Liver (tissue), 9 donors: ENCODE measurements around the gene TARBP1. TPM values are rescaled to one million over a fixed set of nuclear protein-coding genes. Genes with fewer than 3 reads are reported as not detected.

ENCODE experiments used
- DNase-seq: peaks from one replicate; pipeline ENCODE4 v3.0.0-alpha.2; 2017; ENCODE audit warnings: low spot score
- H3K27ac ChIP-seq, 2 donors: one replicate each; pipeline ENCODE4 v1.7.0; 2013; ENCODE audit warnings: inconsistent platforms in 2 of 2, low read length in 2 of 2, control low read depth in 1 of 2, low read depth in 1 of 2, mild to moderate bottlenecking in 1 of 2
- H3K27me3 ChIP-seq, 4 donors: one replicate each; pipeline versions ENCODE4 v1.6.1 to v1.7.0; 2013; ENCODE audit warnings: low read length in 3 of 4, inconsistent platforms in 1 of 4, mild to moderate bottlenecking in 1 of 4, moderate library complexity in 1 of 4; ENCODE audit not compliant: control insufficient read depth in 4 of 4, insufficient read depth in 4 of 4
- H3K36me3 ChIP-seq, 4 donors: one replicate each; pipeline versions ENCODE4 v1.6.1 to v1.7.0; 2013; ENCODE audit warnings: low read length in 3 of 4, mild to moderate bottlenecking in 3 of 4, low read depth in 1 of 4, moderate library complexity in 1 of 4; ENCODE audit not compliant: control insufficient read depth in 4 of 4, insufficient read depth in 3 of 4
- H3K4me1 ChIP-seq, 4 donors: one replicate each; pipeline versions ENCODE4 v1.6.1 to v1.7.0; 2013; ENCODE audit warnings: low read length in 3 of 4, mild to moderate bottlenecking in 3 of 4, moderate library complexity in 1 of 4; ENCODE audit not compliant: control insufficient read depth in 4 of 4, insufficient read depth in 4 of 4
- H3K4me3 ChIP-seq, 3 donors: one replicate each; pipeline versions ENCODE4 v1.6.1 to v1.7.0; 2013; ENCODE audit warnings: low read length in 3 of 3, control low read depth in 1 of 3, low read depth in 1 of 3, mild to moderate bottlenecking in 1 of 3
- H3K9ac ChIP-seq, 2 donors: one replicate each; pipeline ENCODE4 v1.7.0; 2013; ENCODE audit warnings: low read length in 2 of 2, mild to moderate bottlenecking in 2 of 2, moderate library complexity in 2 of 2, control low read depth in 1 of 2, low read depth in 1 of 2
- H3K9me3 ChIP-seq, 4 donors: one replicate each; pipeline versions ENCODE4 v1.6.1 to v1.7.0; 2013; ENCODE audit warnings: low read length in 3 of 4; ENCODE audit not compliant: control insufficient read depth in 4 of 4
- CTCF ChIP-seq: fragments of 150-350 bp; IDR thresholded peaks from 2 replicates; pipeline ENCODE4 v1.5.1; 2017; ENCODE audit warnings: improper control_type of control experiment, low read depth, low read length; ENCODE audit not compliant: missing input control
- EGR1 ChIP-seq, 2 donors: IDR thresholded peaks; 2 replicates each; pipeline ENCODE4 v1.6.1; 2016 to 2018; ENCODE audit warnings: antibody characterized with exemption in 2 of 2, low read depth in 2 of 2
- FOXA1 ChIP-seq: IDR thresholded peaks from 2 replicates; pipeline ENCODE4 v1.6.1; 2016; ENCODE audit warnings: antibody characterized with exemption
- FOXA2 ChIP-seq: IDR thresholded peaks from 2 replicates; pipeline ENCODE4 v1.6.1; 2016; ENCODE audit warnings: antibody characterized with exemption
- HNF4A ChIP-seq, 2 donors: conservative IDR thresholded peaks; 2 replicates each; pipeline ENCODE4 v1.6.1; 2016; ENCODE audit warnings: antibody characterized with exemption in 2 of 2, mild to moderate bottlenecking in 2 of 2
- HNF4G ChIP-seq: IDR thresholded peaks from 2 replicates; pipeline ENCODE4 v1.6.1; 2016; ENCODE audit warnings: antibody characterized with exemption
- JUND ChIP-seq, 2 donors: IDR thresholded peaks; 2 replicates each; pipeline ENCODE4 v1.6.1; 2016; ENCODE audit warnings: antibody characterized with exemption in 2 of 2
- NR2F2 ChIP-seq: IDR thresholded peaks from 2 replicates; pipeline ENCODE4 v1.6.1; 2016; ENCODE audit warnings: antibody characterized with exemption
- RAD21 ChIP-seq, 2 donors: IDR thresholded peaks; 2 replicates each; pipeline ENCODE4 v1.6.1; 2016; ENCODE audit warnings: antibody characterized with exemption in 2 of 2, mild to moderate bottlenecking in 2 of 2
- RXRA ChIP-seq, 2 donors: IDR thresholded peaks; 2 replicates each; pipeline ENCODE4 v1.6.1; 2017 to 2018; ENCODE audit warnings: antibody characterized with exemption in 2 of 2, mild to moderate bottlenecking in 1 of 2
- SP1 ChIP-seq: IDR thresholded peaks from 2 replicates; pipeline ENCODE4 v1.6.1; 2018; ENCODE audit warnings: antibody characterized with exemption, mild to moderate bottlenecking
- TAF1 ChIP-seq: conservative IDR thresholded peaks from 2 replicates; pipeline ENCODE4 v1.6.1; 2016; ENCODE audit warnings: antibody characterized with exemption, mild to moderate bottlenecking
- YY1 ChIP-seq: IDR thresholded peaks from 2 replicates; pipeline ENCODE4 v1.6.1; 2016; ENCODE audit warnings: antibody characterized with exemption, mild to moderate bottlenecking
- WGBS: extraction: QIAGEN DNeasy Blood & Tissue Kit; methylation state at CpG from one replicate; pipeline ENCODE4 v1.1.7; 2013; 5-methylcytosine and 5-hydroxymethylcytosine counted together
- polyA plus RNA-seq, 2 donors: library from polyadenylated mRNA; stranded (reverse) in 1 of 2; unstranded in 1 of 2; fragments of 200-250 nt in 1 of 2; fragments of >200 nt in 1 of 2; fragmentation: Nextera tagmentation in 1 of 2; extraction: Ambion mirVana in 1 of 2; gene quantifications; one replicate each; pipeline versions ENCODE4 v1.2.1 to v1.2.3, GENCODE V29; 2013 to 2015
- total RNA-seq, 2 donors: library from RNA; depleted of rRNA; stranded (reverse); fragments of >200 nt; gene quantifications; one replicate each; pipeline ENCODE4 v1.2.3, GENCODE V29; 2014
- TF ChIP-seq, protein P1 (sequence below): IDR thresholded peaks from 2 replicates; pipeline ENCODE4 v1.6.1; 2016; ENCODE audit warnings: antibody characterized with exemption
- TF ChIP-seq, protein P2 (sequence below): IDR thresholded peaks from 2 replicates; pipeline ENCODE4 v1.6.1; 2016; ENCODE audit warnings: antibody characterized with exemption
- TF ChIP-seq, protein P3 (sequence below): IDR thresholded peaks from 2 replicates; pipeline ENCODE4 v1.6.1; 2016; ENCODE audit warnings: antibody characterized with exemption
- TF ChIP-seq, protein P4 (sequence below): IDR thresholded peaks from 2 replicates; pipeline ENCODE4 v1.6.1; 2016; ENCODE audit warnings: antibody characterized with exemption, mild to moderate bottlenecking
- donor health status: healthy.
- donor health status: healthy.
- donor health status: healthy.
- donor health status: healthy.
- donor health status: healthy.

TARBP1 gene
- total and polyA plus RNA-seq, 4 donors = 4.1 to 17.6 (median 9.1) TPM

- TF ChIP-seq HNF4A (conservative IDR thresholded peaks at IDR 0.05) = no peak
Observed at GRCh38 chr1:234490793-234491479, 12.0 kb upstream of the TARBP1 start (continued).

GRCh38 chr1:234489698-234490077 is 10.7 kb upstream of the TARBP1 start:
- H3K36me3 ChIP-seq = no peaks in the 10 kb centered on the region
- TF ChIP-seq YY1 (no peak), HNF4A (conservative IDR thresholded peaks at IDR 0.05) (no peak), JUND (IDR thresholded peaks at IDR 0.05) (no peak), RXRA (IDR thresholded peaks at IDR 0.05) (no peak), TAF1 (no peak), HNF4G (no peak), FOXA1 (no peak), EGR1 (IDR thresholded peaks at IDR 0.05; ENCODE audit: low read depth in 2 of 2) (no peak)
- TF ChIP-seq, protein P1, sequence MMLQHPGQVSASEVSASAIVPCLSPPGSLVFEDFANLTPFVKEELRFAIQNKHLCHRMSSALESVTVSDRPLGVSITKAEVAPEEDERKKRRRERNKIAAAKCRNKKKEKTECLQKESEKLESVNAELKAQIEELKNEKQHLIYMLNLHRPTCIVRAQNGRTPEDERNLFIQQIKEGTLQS = no peak
- TF ChIP-seq, protein P2, sequence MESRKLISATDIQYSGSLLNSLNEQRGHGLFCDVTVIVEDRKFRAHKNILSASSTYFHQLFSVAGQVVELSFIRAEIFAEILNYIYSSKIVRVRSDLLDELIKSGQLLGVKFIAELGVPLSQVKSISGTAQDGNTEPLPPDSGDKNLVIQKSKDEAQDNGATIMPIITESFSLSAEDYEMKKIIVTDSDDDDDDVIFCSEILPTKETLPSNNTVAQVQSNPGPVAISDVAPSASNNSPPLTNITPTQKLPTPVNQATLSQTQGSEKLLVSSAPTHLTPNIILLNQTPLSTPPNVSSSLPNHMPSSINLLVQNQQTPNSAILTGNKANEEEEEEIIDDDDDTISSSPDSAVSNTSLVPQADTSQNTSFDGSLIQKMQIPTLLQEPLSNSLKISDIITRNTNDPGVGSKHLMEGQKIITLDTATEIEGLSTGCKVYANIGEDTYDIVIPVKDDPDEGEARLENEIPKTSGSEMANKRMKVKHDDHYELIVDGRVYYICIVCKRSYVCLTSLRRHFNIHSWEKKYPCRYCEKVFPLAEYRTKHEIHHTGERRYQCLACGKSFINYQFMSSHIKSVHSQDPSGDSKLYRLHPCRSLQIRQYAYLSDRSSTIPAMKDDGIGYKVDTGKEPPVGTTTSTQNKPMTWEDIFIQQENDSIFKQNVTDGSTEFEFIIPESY = no peak
- TF ChIP-seq, protein P3, sequence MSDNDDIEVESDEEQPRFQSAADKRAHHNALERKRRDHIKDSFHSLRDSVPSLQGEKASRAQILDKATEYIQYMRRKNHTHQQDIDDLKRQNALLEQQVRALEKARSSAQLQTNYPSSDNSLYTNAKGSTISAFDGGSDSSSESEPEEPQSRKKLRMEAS = no peak
- H3K9me3 ChIP-seq = no peaks in the 10 kb centered on the region
- no peak overlapping the region for H3K9ac ChIP-seq
- H3K27ac ChIP-seq = no peak overlapping the region
- no peaks in the 10 kb centered on the region for H3K27me3 ChIP-seq
- H3K4me3 ChIP-seq = no peak overlapping the region
- 89% methylated on average over 2 of the region's 2 CpGs for WGBS
- DNase-seq = no peak
- peaks cover 0 to 7% (median 3%) of the 10 kb centered on the region in 4 donors for H3K4me1 ChIP-seq

DNA sequence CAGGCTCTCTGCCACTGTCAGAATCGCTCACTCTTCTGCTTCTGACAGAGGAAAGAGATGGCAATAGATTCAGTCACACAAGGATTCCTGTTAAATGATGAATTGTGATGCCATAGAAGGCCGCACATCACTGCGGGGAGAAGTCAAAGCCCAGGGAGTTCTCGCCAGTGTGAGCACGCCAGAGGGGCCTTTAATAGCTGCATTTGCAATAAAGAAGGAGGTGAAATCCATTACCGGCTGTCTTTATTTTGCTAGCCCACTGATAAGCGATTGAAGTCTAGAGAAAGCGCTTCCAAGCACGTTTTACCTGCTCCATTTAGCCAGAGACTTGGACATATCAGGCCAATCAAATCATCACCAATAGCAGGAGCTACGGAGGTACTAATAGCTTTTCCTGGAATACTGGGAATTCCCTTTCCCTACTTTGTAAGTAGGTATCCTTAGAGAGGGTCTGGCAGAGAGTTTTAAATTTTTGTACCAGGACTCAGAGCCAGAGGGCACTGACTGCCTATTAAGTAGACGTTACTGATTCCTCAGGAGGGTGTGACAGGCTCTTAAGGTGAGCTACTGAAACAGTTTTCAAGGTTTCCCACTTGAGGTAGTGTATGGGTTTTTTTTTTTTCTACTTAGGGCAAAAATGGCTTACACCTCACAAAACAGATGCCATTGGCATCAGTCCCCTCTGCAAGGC is 10.2 kb upstream of the TARBP1 start:
- no peak for DNase-seq
- H3K27ac ChIP-seq = no peak overlapping the region
- H3K27me3 ChIP-seq = no peaks in the 10 kb centered on the region
- H3K4me1 ChIP-seq = peaks cover 0 to 7% (median 3%) of the 10 kb centered on the region in 4 donors
- no peak overlapping the region for H3K4me3 ChIP-seq
- no peaks in the 10 kb centered on the region for H3K9me3 ChIP-seq
- H3K36me3 ChIP-seq = no peaks in the 10 kb centered on the region
- 94% methylated on average over 11 of the region's 11 CpGs for WGBS
- no peak overlapping the region for H3K9ac ChIP-seq
- no peak for TF ChIP-seq FOXA1
- TF ChIP-seq, protein P1 = no peak
- no peak for TF ChIP-seq EGR1 (IDR thresholded peaks at IDR 0.05; ENCODE audit: low read depth in 2 of 2)
- no peak for TF ChIP-seq SP1
- TF ChIP-seq FOXA2 = no peak
- TF ChIP-seq TAF1 = no peak
- TF ChIP-seq HNF4A (conservative IDR thresholded peaks at IDR 0.05) = no peak
- TF ChIP-seq RAD21 (IDR thresholded peaks at IDR 0.05) = no peak
- TF ChIP-seq NR2F2 = no peak
- no peak for TF ChIP-seq CTCF
- TF ChIP-seq, protein P3 = no peak
- no peak for TF ChIP-seq JUND (IDR thresholded peaks at IDR 0.05)
- TF ChIP-seq RXRA (IDR thresholded peaks at IDR 0.05) = no peak
- TF ChIP-seq, protein P2 = no peak
- TF ChIP-seq HNF4G = no peak
- TF ChIP-seq, protein P4, sequence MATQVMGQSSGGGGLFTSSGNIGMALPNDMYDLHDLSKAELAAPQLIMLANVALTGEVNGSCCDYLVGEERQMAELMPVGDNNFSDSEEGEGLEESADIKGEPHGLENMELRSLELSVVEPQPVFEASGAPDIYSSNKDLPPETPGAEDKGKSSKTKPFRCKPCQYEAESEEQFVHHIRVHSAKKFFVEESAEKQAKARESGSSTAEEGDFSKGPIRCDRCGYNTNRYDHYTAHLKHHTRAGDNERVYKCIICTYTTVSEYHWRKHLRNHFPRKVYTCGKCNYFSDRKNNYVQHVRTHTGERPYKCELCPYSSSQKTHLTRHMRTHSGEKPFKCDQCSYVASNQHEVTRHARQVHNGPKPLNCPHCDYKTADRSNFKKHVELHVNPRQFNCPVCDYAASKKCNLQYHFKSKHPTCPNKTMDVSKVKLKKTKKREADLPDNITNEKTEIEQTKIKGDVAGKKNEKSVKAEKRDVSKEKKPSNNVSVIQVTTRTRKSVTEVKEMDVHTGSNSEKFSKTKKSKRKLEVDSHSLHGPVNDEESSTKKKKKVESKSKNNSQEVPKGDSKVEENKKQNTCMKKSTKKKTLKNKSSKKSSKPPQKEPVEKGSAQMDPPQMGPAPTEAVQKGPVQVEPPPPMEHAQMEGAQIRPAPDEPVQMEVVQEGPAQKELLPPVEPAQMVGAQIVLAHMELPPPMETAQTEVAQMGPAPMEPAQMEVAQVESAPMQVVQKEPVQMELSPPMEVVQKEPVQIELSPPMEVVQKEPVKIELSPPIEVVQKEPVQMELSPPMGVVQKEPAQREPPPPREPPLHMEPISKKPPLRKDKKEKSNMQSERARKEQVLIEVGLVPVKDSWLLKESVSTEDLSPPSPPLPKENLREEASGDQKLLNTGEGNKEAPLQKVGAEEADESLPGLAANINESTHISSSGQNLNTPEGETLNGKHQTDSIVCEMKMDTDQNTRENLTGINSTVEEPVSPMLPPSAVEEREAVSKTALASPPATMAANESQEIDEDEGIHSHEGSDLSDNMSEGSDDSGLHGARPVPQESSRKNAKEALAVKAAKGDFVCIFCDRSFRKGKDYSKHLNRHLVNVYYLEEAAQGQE = no peak
